WTC11 (cell line): ENCODE data around the gene GGTLC1. TPM values are rescaled to one million over a fixed set of nuclear protein-coding genes. Genes with fewer than 3 reads are reported as not detected.

Experiments
- ATAC-seq: fragments of 200-7000 bp; cut with Tn5 transposase; 2 replicates; pipeline ENCODE4 v1.10.0; 2021; ENCODE audit warnings: mild to moderate bottlenecking, moderate library complexity
- CTCF ChIA-PET: fragments of 300-600 bp; sonication (Branson Sonifier 250); formaldehyde crosslinking; loops from one replicate; lab custom pipeline; 2021; ENCODE audit warnings: antibody characterized with exemption; lab: Charles Lee
- POLR2A ChIA-PET: fragments of 350-600 bp; sonication (Branson Sonifier 250); formaldehyde crosslinking; loops from one replicate; lab custom pipeline; 2021; ENCODE audit warnings: antibody characterized with exemption; lab: Charles Lee
- DNase-seq: peaks from one replicate; pipeline ENCODE4 v3.0.0; 2021; ENCODE audit warnings: low spot score
- H3K27ac Mint-ChIP-seq: 2 replicates; pipeline ENCODE4 v1.8.0; 2021; ENCODE audit warnings: mixed read lengths
- H3K27me3 Mint-ChIP-seq: 2 replicates; pipeline ENCODE4 v1.8.0; 2021; ENCODE audit warnings: low read depth, mild to moderate bottlenecking, moderate library complexity, mixed read lengths
- H3K36me3 Mint-ChIP-seq: 2 replicates; pipeline ENCODE4 v1.8.0; 2021; ENCODE audit warnings: mixed read lengths
- H3K4me1 Mint-ChIP-seq: 2 replicates; pipeline ENCODE4 v1.8.0; 2022; ENCODE audit warnings: mixed read lengths
- H3K4me3 Mint-ChIP-seq: 2 replicates; pipeline ENCODE4 v1.8.0; 2021; ENCODE audit warnings: mild to moderate bottlenecking, moderate library complexity, mixed read lengths
- H3K9me3 Mint-ChIP-seq: 2 replicates; pipeline ENCODE4 v1.8.0; 2021; ENCODE audit warnings: mixed read lengths
- AFF4 ChIP-seq: sonication (generic); formaldehyde crosslinking; IDR thresholded peaks from 2 replicates; pipeline ENCODE4 v1.8.1; 2023; ENCODE audit warnings: mild to moderate bottlenecking, missing genetic modification reagents, borderline replicate concordance
- CREM ChIP-seq: sonication (generic); formaldehyde crosslinking; IDR thresholded peaks from 2 replicates; pipeline ENCODE4 v1.8.1; 2022; ENCODE audit warnings: mild to moderate bottlenecking, missing genetic modification reagents, moderate library complexity
- E2F5 ChIP-seq: sonication (generic); formaldehyde crosslinking; IDR thresholded peaks from 2 replicates; pipeline ENCODE4 v1.8.1; 2022; ENCODE audit warnings: mild to moderate bottlenecking, moderate library complexity, missing genetic modification reagents
- ELF4 ChIP-seq: sonication (generic); formaldehyde crosslinking; IDR thresholded peaks from 2 replicates; pipeline ENCODE4 v1.8.1; 2022; ENCODE audit warnings: low read depth, mild to moderate bottlenecking, moderate library complexity, missing genetic modification reagents
- ERG ChIP-seq: fragments of 250-450 bp; sonication (Bioruptor Pico); IDR thresholded peaks from 2 replicates; pipeline ENCODE4 v1.8.0; 2021; ENCODE audit warnings: mild to moderate bottlenecking
- FOXK1 ChIP-seq: sonication (generic); formaldehyde crosslinking; IDR thresholded peaks from 2 replicates; pipeline ENCODE4 v1.8.0; 2022; ENCODE audit warnings: mild to moderate bottlenecking, moderate library complexity, missing genetic modification reagents
- FOXP1 ChIP-seq: sonication (generic); formaldehyde crosslinking; IDR thresholded peaks from 2 replicates; pipeline ENCODE4 v1.8.0; 2022; ENCODE audit warnings: missing genetic modification reagents, mild to moderate bottlenecking, moderate library complexity, borderline replicate concordance
- GABPB1 ChIP-seq: sonication (generic); formaldehyde crosslinking; IDR thresholded peaks from 2 replicates; pipeline ENCODE4 v1.8.1; 2023; ENCODE audit warnings: mild to moderate bottlenecking, missing genetic modification reagents
- GTF2I ChIP-seq: fragments of 250-450 bp; sonication (Bioruptor Pico); conservative IDR thresholded peaks from 2 replicates; pipeline ENCODE4 v1.4.0; 2021; ENCODE audit warnings: mild to moderate bottlenecking
- HMGXB4 ChIP-seq: sonication (generic); formaldehyde crosslinking; IDR thresholded peaks from 2 replicates; pipeline ENCODE4 v1.8.1; 2023; ENCODE audit warnings: mild to moderate bottlenecking, moderate library complexity, missing genetic modification reagents
- KAT7 ChIP-seq: sonication (generic); formaldehyde crosslinking; IDR thresholded peaks from 2 replicates; pipeline ENCODE4 v1.8.1; 2023; ENCODE audit warnings: missing genetic modification reagents, mild to moderate bottlenecking, borderline replicate concordance
- MAX ChIP-seq: sonication (generic); formaldehyde crosslinking; IDR thresholded peaks from 2 replicates; pipeline ENCODE4 v1.8.0; 2022; ENCODE audit warnings: mild to moderate bottlenecking, missing genetic modification reagents
- RELA ChIP-seq: sonication (generic); formaldehyde crosslinking; IDR thresholded peaks from 2 replicates; pipeline ENCODE4 v1.8.1; 2022; ENCODE audit warnings: missing genetic modification reagents, mild to moderate bottlenecking, borderline replicate concordance
- SP1 ChIP-seq: sonication (generic); formaldehyde crosslinking; conservative IDR thresholded peaks from 2 replicates; pipeline ENCODE4 v1.8.1; 2022; ENCODE audit warnings: missing genetic modification reagents
- TEAD4 ChIP-seq: sonication (generic); formaldehyde crosslinking; IDR thresholded peaks from 2 replicates; pipeline ENCODE4 v1.8.0; 2022; ENCODE audit warnings: mild to moderate bottlenecking, missing genetic modification reagents
- total RNA-seq: library from RNA; stranded (reverse); gene quantifications from 3 replicates; pipeline ENCODE4 v1.2.3, GENCODE V29; 2021
- TF ChIP-seq, protein P1 (sequence below): sonication (generic); formaldehyde crosslinking; IDR thresholded peaks from 2 replicates; pipeline ENCODE4 v1.8.0; 2022; ENCODE audit warnings: missing genetic modification reagents
- TF ChIP-seq, protein P2 (sequence below): sonication (generic); formaldehyde crosslinking; IDR thresholded peaks from 2 replicates; pipeline ENCODE4 v1.8.1; 2023; ENCODE audit warnings: mild to moderate bottlenecking, missing genetic modification reagents, moderate library complexity
- TF ChIP-seq, protein P3 (sequence below): fragments of 250-450 bp; sonication (Bioruptor Pico); IDR thresholded peaks from 2 replicates; pipeline ENCODE4 v1.9.0; 2021; ENCODE audit warnings: mild to moderate bottlenecking
- TF ChIP-seq, protein P4 (sequence below): sonication (generic); formaldehyde crosslinking; IDR thresholded peaks from 2 replicates; pipeline ENCODE4 v1.8.1; 2022; ENCODE audit warnings: mild to moderate bottlenecking, missing genetic modification reagents, moderate library complexity, borderline replicate concordance
- TF ChIP-seq, protein P5 (sequence below): sonication (generic); formaldehyde crosslinking; IDR thresholded peaks from 2 replicates; pipeline ENCODE4 v1.8.1; 2022; ENCODE audit warnings: low read depth, missing genetic modification reagents, borderline replicate concordance

GGTLC1 gene
- total RNA-seq, 1 experiment from 2014 or later = not detected

GRCh38 chr20:24001712-24002405, 13.3 kb upstream of the GGTLC1 start (continued):
- TF ChIP-seq, protein P1, sequence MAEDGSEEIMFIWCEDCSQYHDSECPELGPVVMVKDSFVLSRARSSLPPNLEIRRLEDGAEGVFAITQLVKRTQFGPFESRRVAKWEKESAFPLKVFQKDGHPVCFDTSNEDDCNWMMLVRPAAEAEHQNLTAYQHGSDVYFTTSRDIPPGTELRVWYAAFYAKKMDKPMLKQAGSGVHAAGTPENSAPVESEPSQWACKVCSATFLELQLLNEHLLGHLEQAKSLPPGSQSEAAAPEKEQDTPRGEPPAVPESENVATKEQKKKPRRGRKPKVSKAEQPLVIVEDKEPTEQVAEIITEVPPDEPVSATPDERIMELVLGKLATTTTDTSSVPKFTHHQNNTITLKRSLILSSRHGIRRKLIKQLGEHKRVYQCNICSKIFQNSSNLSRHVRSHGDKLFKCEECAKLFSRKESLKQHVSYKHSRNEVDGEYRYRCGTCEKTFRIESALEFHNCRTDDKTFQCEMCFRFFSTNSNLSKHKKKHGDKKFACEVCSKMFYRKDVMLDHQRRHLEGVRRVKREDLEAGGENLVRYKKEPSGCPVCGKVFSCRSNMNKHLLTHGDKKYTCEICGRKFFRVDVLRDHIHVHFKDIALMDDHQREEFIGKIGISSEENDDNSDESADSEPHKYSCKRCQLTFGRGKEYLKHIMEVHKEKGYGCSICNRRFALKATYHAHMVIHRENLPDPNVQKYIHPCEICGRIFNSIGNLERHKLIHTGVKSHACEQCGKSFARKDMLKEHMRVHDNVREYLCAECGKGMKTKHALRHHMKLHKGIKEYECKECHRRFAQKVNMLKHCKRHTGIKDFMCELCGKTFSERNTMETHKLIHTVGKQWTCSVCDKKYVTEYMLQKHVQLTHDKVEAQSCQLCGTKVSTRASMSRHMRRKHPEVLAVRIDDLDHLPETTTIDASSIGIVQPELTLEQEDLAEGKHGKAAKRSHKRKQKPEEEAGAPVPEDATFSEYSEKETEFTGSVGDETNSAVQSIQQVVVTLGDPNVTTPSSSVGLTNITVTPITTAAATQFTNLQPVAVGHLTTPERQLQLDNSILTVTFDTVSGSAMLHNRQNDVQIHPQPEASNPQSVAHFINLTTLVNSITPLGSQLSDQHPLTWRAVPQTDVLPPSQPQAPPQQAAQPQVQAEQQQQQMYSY = no peak
- TF ChIP-seq KAT7 = no peak
- TF ChIP-seq MAX = no peak
- no peak for TF ChIP-seq TEAD4
- no peak for TF ChIP-seq ERG (CRISPR knock-in tag)
- TF ChIP-seq, protein P2, sequence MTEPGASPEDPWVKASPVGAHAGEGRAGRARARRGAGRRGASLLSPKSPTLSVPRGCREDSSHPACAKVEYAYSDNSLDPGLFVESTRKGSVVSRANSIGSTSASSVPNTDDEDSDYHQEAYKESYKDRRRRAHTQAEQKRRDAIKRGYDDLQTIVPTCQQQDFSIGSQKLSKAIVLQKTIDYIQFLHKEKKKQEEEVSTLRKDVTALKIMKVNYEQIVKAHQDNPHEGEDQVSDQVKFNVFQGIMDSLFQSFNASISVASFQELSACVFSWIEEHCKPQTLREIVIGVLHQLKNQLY (CRISPR knock-in tag) = no peak
- TF ChIP-seq GTF2I (CRISPR knock-in tag) = no peak
- TF ChIP-seq, protein P3, sequence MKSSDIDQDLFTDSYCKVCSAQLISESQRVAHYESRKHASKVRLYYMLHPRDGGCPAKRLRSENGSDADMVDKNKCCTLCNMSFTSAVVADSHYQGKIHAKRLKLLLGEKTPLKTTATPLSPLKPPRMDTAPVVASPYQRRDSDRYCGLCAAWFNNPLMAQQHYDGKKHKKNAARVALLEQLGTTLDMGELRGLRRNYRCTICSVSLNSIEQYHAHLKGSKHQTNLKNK (CRISPR knock-in tag) = no peak

- no peak for DNase-seq
- H3K9me3 Mint-ChIP-seq = no peaks in the 10 kb centered on the region
- no peaks in the 10 kb centered on the region for H3K36me3 Mint-ChIP-seq
- H3K4me3 Mint-ChIP-seq = no peak overlapping the region
- no peak for ATAC-seq
- H3K27me3 Mint-ChIP-seq = no peaks in the 10 kb centered on the region
- peaks cover 10% of the 10 kb centered on the region for H3K4me1 Mint-ChIP-seq
- H3K27ac Mint-ChIP-seq = no peak overlapping the region
- ChIA-PET CTCF (no interaction called here), POLR2A (no interaction called here)
- TF ChIP-seq E2F5 = no peak
- no peak for TF ChIP-seq SP1 (CRISPR knock-in tag)
- TF ChIP-seq AFF4 (CRISPR knock-in tag) = no peak
- TF ChIP-seq HMGXB4 (CRISPR knock-in tag) = no peak
- TF ChIP-seq ELF4 = no peak
- no peak for TF ChIP-seq FOXK1 (CRISPR knock-in tag)
- no peak for TF ChIP-seq CREM (CRISPR knock-in tag)
- TF ChIP-seq, protein P4, sequence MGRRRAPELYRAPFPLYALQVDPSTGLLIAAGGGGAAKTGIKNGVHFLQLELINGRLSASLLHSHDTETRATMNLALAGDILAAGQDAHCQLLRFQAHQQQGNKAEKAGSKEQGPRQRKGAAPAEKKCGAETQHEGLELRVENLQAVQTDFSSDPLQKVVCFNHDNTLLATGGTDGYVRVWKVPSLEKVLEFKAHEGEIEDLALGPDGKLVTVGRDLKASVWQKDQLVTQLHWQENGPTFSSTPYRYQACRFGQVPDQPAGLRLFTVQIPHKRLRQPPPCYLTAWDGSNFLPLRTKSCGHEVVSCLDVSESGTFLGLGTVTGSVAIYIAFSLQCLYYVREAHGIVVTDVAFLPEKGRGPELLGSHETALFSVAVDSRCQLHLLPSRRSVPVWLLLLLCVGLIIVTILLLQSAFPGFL (CRISPR knock-in tag) = no peak
- TF ChIP-seq GABPB1 (CRISPR knock-in tag) = no peak
- TF ChIP-seq, protein P5, sequence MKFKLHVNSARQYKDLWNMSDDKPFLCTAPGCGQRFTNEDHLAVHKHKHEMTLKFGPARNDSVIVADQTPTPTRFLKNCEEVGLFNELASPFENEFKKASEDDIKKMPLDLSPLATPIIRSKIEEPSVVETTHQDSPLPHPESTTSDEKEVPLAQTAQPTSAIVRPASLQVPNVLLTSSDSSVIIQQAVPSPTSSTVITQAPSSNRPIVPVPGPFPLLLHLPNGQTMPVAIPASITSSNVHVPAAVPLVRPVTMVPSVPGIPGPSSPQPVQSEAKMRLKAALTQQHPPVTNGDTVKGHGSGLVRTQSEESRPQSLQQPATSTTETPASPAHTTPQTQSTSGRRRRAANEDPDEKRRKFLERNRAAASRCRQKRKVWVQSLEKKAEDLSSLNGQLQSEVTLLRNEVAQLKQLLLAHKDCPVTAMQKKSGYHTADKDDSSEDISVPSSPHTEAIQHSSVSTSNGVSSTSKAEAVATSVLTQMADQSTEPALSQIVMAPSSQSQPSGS (CRISPR knock-in tag) = no peak
- TF ChIP-seq RELA (CRISPR knock-in tag) = no peak
- TF ChIP-seq FOXP1 (CRISPR knock-in tag) = no peak
Observed at GRCh38 chr20:23998844-23999243, 10.3 kb upstream of the GGTLC1 start.
